GM10266 (cell line): ENCODE results near the gene ARFIP1.

Source experiments
- DNase-seq: peaks from one replicate; pipeline ENCODE4 v3.0.0; 2012; ENCODE audit errors: extremely low spot score
- CTCF ChIP-seq: IDR thresholded peaks from 2 replicates; pipeline ENCODE4 v1.5.1; 2012; ENCODE audit warnings: mild to moderate bottlenecking, low read depth; ENCODE audit not compliant: control insufficient read depth, insufficient read depth; ENCODE audit errors: missing control alignments

Gene ARFIP1

GRCh38 chr4:152898606-152899005 lies 118.9 kb downstream of the ARFIP1 start:
- no peak for TF ChIP-seq CTCF

GRCh38 chr4:152900395-152900794 lies 120.6 kb downstream of the ARFIP1 start:
- DNase-seq = no peak
- no peak for TF ChIP-seq CTCF

More at GRCh38 chr4:152898606-152899005, 118.9 kb downstream of the ARFIP1 start:
- no peak for DNase-seq

GRCh38 chr4:152901205-152901604 lies 121.5 kb downstream of the ARFIP1 start:
- no peak for DNase-seq
- no peak for TF ChIP-seq CTCF

- no peak for DNase-seq
- TF ChIP-seq CTCF = no peak
Observed at GRCh38 chr4:152903658-152904057, 123.9 kb downstream of the ARFIP1 start.

- DNase-seq = no peak
- TF ChIP-seq CTCF = no peak
Observed at GRCh38 chr4:152909901-152910300, 130.1 kb downstream of the ARFIP1 start.

- no peak for DNase-seq
- no peak for TF ChIP-seq CTCF
Observed at GRCh38 chr4:152910521-152910920, 130.8 kb downstream of the ARFIP1 start.

- TF ChIP-seq CTCF = no peak
- no peak for DNase-seq
Observed at GRCh38 chr4:152917543-152918395, 138.0 kb downstream of the ARFIP1 start.
